H9 (cell line): ENCODE measurements around the gene ARMC9. TPM values are rescaled to one million over a fixed set of nuclear protein-coding genes. Genes with fewer than 3 reads are reported as not detected.

ENCODE experiments used
- DNase-seq: peaks from one replicate; pipeline ENCODE4 v3.0.0-alpha.2; 2017
- H2AFZ ChIP-seq: one replicate; pipeline ENCODE4 v1.6.1; 2013; ENCODE audit warnings: mild to moderate bottlenecking, low read length, control low read depth, moderate library complexity
- H2AK5ac ChIP-seq: 2 replicates; pipeline ENCODE4 v1.6.1; 2013; ENCODE audit warnings: low read length, control low read depth, mixed read lengths; ENCODE audit not compliant: insufficient read length
- H2BK120ac ChIP-seq: one replicate; pipeline ENCODE4 v1.6.1; 2013; ENCODE audit warnings: low read depth, mild to moderate bottlenecking, low read length, control low read depth, inconsistent platforms; ENCODE audit not compliant: poor library complexity, severe bottlenecking
- H2BK12ac ChIP-seq: 2 replicates; pipeline ENCODE4 v1.6.1; 2013; ENCODE audit warnings: low read length, control low read depth, mixed read lengths, low read depth; ENCODE audit not compliant: insufficient read length
- H2BK15ac ChIP-seq: 2 replicates; pipeline ENCODE4 v1.6.1; 2013; ENCODE audit warnings: low read depth, low read length, control low read depth
- H2BK20ac ChIP-seq: one replicate; pipeline ENCODE4 v1.6.1; 2013; ENCODE audit warnings: low read depth, mild to moderate bottlenecking, low read length, control low read depth, inconsistent platforms; ENCODE audit not compliant: poor library complexity, severe bottlenecking
- H2BK5ac ChIP-seq: 2 replicates; pipeline ENCODE4 v1.6.1; 2013; ENCODE audit warnings: low read length, control low read depth, mixed read lengths; ENCODE audit not compliant: insufficient read length
- H3K14ac ChIP-seq: 2 replicates; pipeline ENCODE4 v1.6.1; 2013; ENCODE audit warnings: low read length, control low read depth; ENCODE audit not compliant: insufficient read depth
- H3K18ac ChIP-seq: 2 replicates; pipeline ENCODE4 v1.6.1; 2013; ENCODE audit warnings: low read depth, mild to moderate bottlenecking, mixed read lengths, low read length, control low read depth; ENCODE audit not compliant: insufficient read length
- H3K23ac ChIP-seq: 2 replicates; pipeline ENCODE4 v1.6.1; 2013; ENCODE audit warnings: low read length, control low read depth, mixed read lengths, low read depth; ENCODE audit not compliant: insufficient read length
- H3K23me2 ChIP-seq: 2 replicates; pipeline ENCODE4 v1.6.1; 2013; ENCODE audit warnings: low read depth, mild to moderate bottlenecking, mixed read lengths, low read length, control low read depth; ENCODE audit not compliant: insufficient read length, poor library complexity, severe bottlenecking
- H3K27ac ChIP-seq: 2 replicates; pipeline ENCODE4 v1.5.1; 2013; ENCODE audit warnings: low read length, control low read depth, mixed read lengths, low read depth; ENCODE audit not compliant: insufficient read length
- H3K27me3 ChIP-seq: 2 replicates; pipeline ENCODE4 v1.6.1; 2013; ENCODE audit warnings: low read length, control low read depth, inconsistent platforms; ENCODE audit not compliant: insufficient read depth
- H3K4ac ChIP-seq: 2 replicates; pipeline ENCODE4 v1.6.1; 2013; ENCODE audit warnings: low read depth, mild to moderate bottlenecking, control low read depth, inconsistent platforms, low read length, moderate library complexity
- H3K4me1 ChIP-seq: 2 replicates; pipeline ENCODE4 v1.6.1; 2013; ENCODE audit warnings: low read length, control low read depth, inconsistent platforms; ENCODE audit not compliant: insufficient read depth
- H3K4me2 ChIP-seq: 2 replicates; pipeline ENCODE4 v1.6.1; 2013; ENCODE audit warnings: low read length, control low read depth, mixed read lengths; ENCODE audit not compliant: insufficient read length, insufficient read depth
- H3K56ac ChIP-seq: 2 replicates; pipeline ENCODE4 v1.6.1; 2013; ENCODE audit warnings: low read depth, mild to moderate bottlenecking, mixed read lengths, low read length, control low read depth; ENCODE audit not compliant: insufficient read length
- H3K79me1 ChIP-seq: 2 replicates; pipeline ENCODE4 v1.6.1; 2013; ENCODE audit warnings: low read depth, mild to moderate bottlenecking, moderate library complexity, low read length, control low read depth, inconsistent platforms; ENCODE audit not compliant: insufficient read depth, poor library complexity, severe bottlenecking
- H3K79me2 ChIP-seq: 2 replicates; pipeline ENCODE4 v1.6.1; 2013; ENCODE audit warnings: low read length, control low read depth, inconsistent platforms; ENCODE audit not compliant: insufficient read depth
- H3K9ac ChIP-seq: 2 replicates; pipeline ENCODE4 v1.6.1; 2013; ENCODE audit warnings: low read length, control low read depth, mixed read lengths; ENCODE audit not compliant: insufficient read length; ENCODE audit errors: extremely low read depth
- H3K9me3 ChIP-seq: one replicate; pipeline ENCODE4 v1.6.1; 2013; ENCODE audit warnings: low read depth, low read length, inconsistent platforms; ENCODE audit not compliant: control insufficient read depth
- H3T11ph ChIP-seq: one replicate; pipeline ENCODE4 v1.6.1; 2013; ENCODE audit warnings: mild to moderate bottlenecking, low read length, control low read depth, inconsistent platforms
- H4K20me1 ChIP-seq: one replicate; pipeline ENCODE4 v1.6.1; 2013; ENCODE audit not compliant: control insufficient read depth, insufficient read length, insufficient read depth
- H4K5ac ChIP-seq: 2 replicates; pipeline ENCODE4 v1.6.1; 2013; ENCODE audit warnings: low read depth, mild to moderate bottlenecking, mixed read lengths, low read length, control low read depth; ENCODE audit not compliant: insufficient read length
- H4K8ac ChIP-seq: replicated peaks from 2 replicates; pipeline ENCODE4 v1.6.1; 2013; ENCODE audit warnings: low read length, control low read depth, mixed read lengths, low read depth; ENCODE audit not compliant: insufficient read length
- H4K91ac ChIP-seq: 2 replicates; pipeline ENCODE4 v1.6.1; 2013; ENCODE audit warnings: low read depth, mild to moderate bottlenecking, moderate library complexity, mixed read lengths, low read length, control low read depth; ENCODE audit not compliant: insufficient read length
- H3K27ac Mint-ChIP-seq, 3 experiments: 2 replicates in 2 of 3; 3 replicates in 1 of 3; pipeline ENCODE4 v1.8.0; 2020 to 2021; ENCODE audit warnings: mixed read lengths in 3 of 3, mild to moderate bottlenecking in 1 of 3, moderate library complexity in 1 of 3
- H3K27me3 Mint-ChIP-seq: 2 replicates; pipeline ENCODE4 v1.8.0; 2021; ENCODE audit warnings: low read depth, mild to moderate bottlenecking, moderate library complexity, mixed read lengths
- H3K36me3 Mint-ChIP-seq, 3 experiments: 2 replicates in 2 of 3; 3 replicates in 1 of 3; pipeline ENCODE4 v1.8.0; 2020 to 2021; ENCODE audit warnings: low read depth in 3 of 3, mixed read lengths in 3 of 3; ENCODE audit not compliant: insufficient read depth in 1 of 3
- H3K4me1 Mint-ChIP-seq, 2 experiments: 2 replicates each; pipeline ENCODE4 v1.8.0; 2020; ENCODE audit warnings: mixed read lengths in 2 of 2
- H3K4me3 Mint-ChIP-seq, 2 experiments: 2 replicates in 1 of 2; 3 replicates in 1 of 2; pipeline ENCODE4 v1.8.0; 2020 to 2021; ENCODE audit warnings: mild to moderate bottlenecking in 2 of 2, mixed read lengths in 2 of 2, moderate library complexity in 1 of 2
- H3K9me3 Mint-ChIP-seq, 2 experiments: 2 replicates in 1 of 2; 3 replicates in 1 of 2; pipeline ENCODE4 v1.8.0; 2020; ENCODE audit warnings: mild to moderate bottlenecking in 2 of 2, mixed read lengths in 2 of 2, moderate library complexity in 1 of 2
- WGBS: extraction: QIAGEN DNeasy Blood & Tissue Kit; methylation state at CpG from one replicate; pipeline ENCODE4 v1.1.7; 2013; ENCODE audit warnings: missing lambda C conversion rate, low lambda C conversion rate, mixed read lengths; ENCODE audit not compliant: insufficient read length; ENCODE audit errors: extremely low coverage; 5-methylcytosine and 5-hydroxymethylcytosine counted together
- total RNA-seq: library from RNA; stranded (reverse); gene quantifications from 2 replicates; pipeline ENCODE4 v1.2.1, GENCODE V29; 2021
- TF ChIP-seq, protein P1 (sequence below): fragments of 200-600 bp; sonication (generic); conservative IDR thresholded peaks from 3 replicates; pipeline ENCODE4 v1.8.0; 2021; ENCODE audit warnings: antibody characterized with exemption, mild to moderate bottlenecking

ARMC9 gene
- total RNA-seq, 1 experiment from 2014 or later: 37.6 TPM

DNA sequence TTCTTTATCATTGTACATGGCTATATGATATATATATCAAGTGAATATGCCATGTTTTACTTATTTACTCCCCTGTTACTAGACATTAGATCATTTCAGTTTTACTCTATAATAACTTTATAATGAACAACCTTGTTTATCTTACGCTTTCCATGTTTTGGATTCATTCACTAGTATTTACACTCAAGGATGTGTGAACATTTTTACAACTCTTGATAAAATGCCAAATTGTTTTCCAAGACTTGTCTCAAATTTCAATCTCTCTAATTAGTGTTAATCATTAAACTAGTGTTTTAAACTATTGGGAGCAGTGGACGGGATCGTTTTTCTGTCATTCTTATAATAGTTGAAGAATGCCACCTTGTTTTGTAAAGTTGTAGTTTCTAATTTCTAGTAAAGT lies 145.6 kb downstream of the ARMC9 start:
- H3K27me3 ChIP-seq: no peaks in the 10 kb centered on the region
- no peak overlapping the region for H3K4ac ChIP-seq
- no CpG with 5 or more reads among the region's 3 CpGs for WGBS

More for the DNA sequence above, 145.6 kb downstream of the ARMC9 start:
- Histone ChIP-seq H3K27ac (no peak overlapping the region), H3K9me3 (no peaks in the 10 kb centered on the region), H3K4me2 (no peak overlapping the region), H2BK120ac (no peak overlapping the region), H3K56ac (no peak overlapping the region), H3K14ac (no peak overlapping the region), H3K4me1 (no peaks in the 10 kb centered on the region), H3T11ph (no peak overlapping the region), H3K79me2 (no peaks in the 10 kb centered on the region), H4K20me1 (no peaks in the 10 kb centered on the region), H3K79me1 (no peaks in the 10 kb centered on the region), H2BK20ac (no peak overlapping the region), H4K91ac (no peak overlapping the region), H4K5ac (no peak overlapping the region), H3K23ac (no peak overlapping the region), H2AK5ac (no peak overlapping the region), H2BK12ac (no peak overlapping the region), H3K23me2 (no peaks in the 10 kb centered on the region), H2AFZ (no peak overlapping the region), H2BK15ac (no peak overlapping the region), H4K8ac (no peak overlapping the region), H3K18ac (no peak overlapping the region), H3K9ac (no peak overlapping the region), H2BK5ac (no peak overlapping the region)
- no peak overlapping the region for H3K4me3 Mint-ChIP-seq
- no peaks in the 10 kb centered on the region for H3K27me3 Mint-ChIP-seq
- H3K9me3 Mint-ChIP-seq: no peaks in the 10 kb centered on the region
- no peak for DNase-seq
- no peak overlapping the region for H3K27ac Mint-ChIP-seq
- H3K4me1 Mint-ChIP-seq: peaks cover 11 to 18% of the 10 kb centered on the region in 2 experiments
- peaks cover 5 to 13% (median 12%) of the 10 kb centered on the region in 3 experiments; a peak in 5 of 7 replicates for H3K36me3 Mint-ChIP-seq
- TF ChIP-seq, protein P1, sequence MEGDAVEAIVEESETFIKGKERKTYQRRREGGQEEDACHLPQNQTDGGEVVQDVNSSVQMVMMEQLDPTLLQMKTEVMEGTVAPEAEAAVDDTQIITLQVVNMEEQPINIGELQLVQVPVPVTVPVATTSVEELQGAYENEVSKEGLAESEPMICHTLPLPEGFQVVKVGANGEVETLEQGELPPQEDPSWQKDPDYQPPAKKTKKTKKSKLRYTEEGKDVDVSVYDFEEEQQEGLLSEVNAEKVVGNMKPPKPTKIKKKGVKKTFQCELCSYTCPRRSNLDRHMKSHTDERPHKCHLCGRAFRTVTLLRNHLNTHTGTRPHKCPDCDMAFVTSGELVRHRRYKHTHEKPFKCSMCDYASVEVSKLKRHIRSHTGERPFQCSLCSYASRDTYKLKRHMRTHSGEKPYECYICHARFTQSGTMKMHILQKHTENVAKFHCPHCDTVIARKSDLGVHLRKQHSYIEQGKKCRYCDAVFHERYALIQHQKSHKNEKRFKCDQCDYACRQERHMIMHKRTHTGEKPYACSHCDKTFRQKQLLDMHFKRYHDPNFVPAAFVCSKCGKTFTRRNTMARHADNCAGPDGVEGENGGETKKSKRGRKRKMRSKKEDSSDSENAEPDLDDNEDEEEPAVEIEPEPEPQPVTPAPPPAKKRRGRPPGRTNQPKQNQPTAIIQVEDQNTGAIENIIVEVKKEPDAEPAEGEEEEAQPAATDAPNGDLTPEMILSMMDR: no peak
